Right cardiac atrium (tissue), 5 donors: ENCODE data around the gene ALK. TPM values are rescaled to one million over a fixed set of nuclear protein-coding genes. Genes with fewer than 3 reads are reported as not detected.

Source experiments
- ATAC-seq, 2 donors: fragments of 200-7000 bp; cut with Tn5 transposase; one replicate each; pipeline versions ENCODE4 v1.8.0 to v1.9.1; 2020; ENCODE audit warnings: moderate library complexity in 2 of 2, mild to moderate bottlenecking in 1 of 2
- DNase-seq, 3 donors: peaks; one replicate each; pipeline ENCODE4 v3.0.0-alpha.2; 2020
- H3K27ac ChIP-seq: one replicate; pipeline ENCODE4 v1.5.1; 2013; ENCODE audit warnings: mild to moderate bottlenecking, low read length, control low read depth, moderate library complexity
- H3K27me3 ChIP-seq: one replicate; pipeline ENCODE4 v1.6.1; 2013; ENCODE audit not compliant: control insufficient read depth, insufficient read depth
- H3K4me1 ChIP-seq: one replicate; pipeline ENCODE4 v1.6.1; 2013; ENCODE audit warnings: low read length; ENCODE audit not compliant: control insufficient read depth, insufficient read depth
- H3K4me3 ChIP-seq: one replicate; pipeline ENCODE4 v1.5.1; 2013; ENCODE audit warnings: low read length, control low read depth
- H3K9me3 ChIP-seq: one replicate; pipeline ENCODE4 v1.6.1; 2013; ENCODE audit warnings: low read length; ENCODE audit not compliant: control insufficient read depth
- WGBS: extraction: QIAGEN DNeasy Blood & Tissue Kit; methylation state at CpG from one replicate; pipeline ENCODE4 v1.1.7; 2013; 5-methylcytosine and 5-hydroxymethylcytosine counted together
- intact Hi-C, 4 donors: fragments of 100-400 bp; cut with DNase I; formaldehyde crosslinking; loops; one replicate each; pipeline versions ENCODE4 v1.11.0 to v1.14.0; 2022 to 2023
- polyA plus RNA-seq: library from polyadenylated mRNA; stranded (reverse); fragments of 200-250 nt; gene quantifications from one replicate; pipeline ENCODE4 v1.2.3, GENCODE V29; 2013
- total RNA-seq, 4 donors: library from RNA; stranded (reverse); fragmentation: NEBNext Ultra II Directional; extraction: Animal tissue kit (Norgen Biotek cat#: 25700); gene quantifications; one replicate each; pipeline ENCODE4 v1.2.1, GENCODE V29; 2021
- donor health status: healthy with polysubstance abuse.
- donor health status: DM: no; HTN: yes; CAD: no.
- donor health status: DM: no; HTN: no; CAD: no.
- donor health status: DM: no; HTN: yes; CAD: no; lungs with severe emphysema.
- donor health status: DM: yes; HTN: yes; CAD: no.

ALK gene
- total and polyA plus RNA-seq, 5 donors = 0.05 to 0.17 (median 0.10) TPM; not detected in 1

DNA sequence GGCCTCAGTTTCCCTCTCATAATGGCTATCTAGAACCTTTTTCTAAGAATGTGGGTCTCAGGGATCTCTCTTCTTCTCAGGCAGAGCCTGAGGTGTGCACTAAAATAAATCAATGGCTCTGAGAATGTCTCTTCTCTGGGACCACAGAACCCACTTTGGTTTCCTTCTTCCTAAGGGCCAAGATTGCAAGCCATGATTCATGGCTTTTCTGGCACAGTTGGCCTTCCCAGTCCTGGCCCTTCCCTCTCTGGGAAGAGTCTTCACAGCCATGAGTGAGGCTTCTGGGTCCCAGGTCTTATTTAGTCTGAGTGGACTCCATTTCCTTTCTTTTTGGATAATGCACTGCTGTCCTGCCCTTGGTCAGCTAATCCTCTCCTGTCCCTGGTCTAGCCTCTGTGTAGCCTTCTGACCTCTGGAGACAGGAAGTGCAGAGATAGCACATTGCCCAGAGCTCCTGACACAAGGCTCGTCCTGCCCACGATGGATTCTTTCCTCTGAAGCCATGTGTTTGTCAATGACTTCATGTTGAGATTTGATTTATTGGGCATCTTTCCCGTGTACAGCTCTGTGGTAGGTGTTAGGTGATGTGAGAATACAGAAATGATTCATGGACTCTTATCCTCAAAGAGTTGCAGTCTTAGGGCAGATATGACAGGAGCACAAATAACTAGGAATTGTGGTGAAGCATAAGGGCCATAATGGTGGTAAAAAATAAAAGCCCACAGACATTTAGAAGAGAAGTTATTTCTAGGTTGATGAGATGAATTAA lies 561.2 kb downstream of the ALK start:
- H3K27me3 ChIP-seq = no peaks in the 10 kb centered on the region
- ATAC-seq = no peak
- H3K4me1 ChIP-seq = no peaks in the 10 kb centered on the region
- H3K4me3 ChIP-seq = no peak overlapping the region
- no peak overlapping the region for H3K27ac ChIP-seq
- intact Hi-C loops = no loop called here
- WGBS = 8% methylated on average over 3 of the region's 3 CpGs
- no peak for DNase-seq
- no peaks in the 10 kb centered on the region for H3K9me3 ChIP-seq

DNA sequence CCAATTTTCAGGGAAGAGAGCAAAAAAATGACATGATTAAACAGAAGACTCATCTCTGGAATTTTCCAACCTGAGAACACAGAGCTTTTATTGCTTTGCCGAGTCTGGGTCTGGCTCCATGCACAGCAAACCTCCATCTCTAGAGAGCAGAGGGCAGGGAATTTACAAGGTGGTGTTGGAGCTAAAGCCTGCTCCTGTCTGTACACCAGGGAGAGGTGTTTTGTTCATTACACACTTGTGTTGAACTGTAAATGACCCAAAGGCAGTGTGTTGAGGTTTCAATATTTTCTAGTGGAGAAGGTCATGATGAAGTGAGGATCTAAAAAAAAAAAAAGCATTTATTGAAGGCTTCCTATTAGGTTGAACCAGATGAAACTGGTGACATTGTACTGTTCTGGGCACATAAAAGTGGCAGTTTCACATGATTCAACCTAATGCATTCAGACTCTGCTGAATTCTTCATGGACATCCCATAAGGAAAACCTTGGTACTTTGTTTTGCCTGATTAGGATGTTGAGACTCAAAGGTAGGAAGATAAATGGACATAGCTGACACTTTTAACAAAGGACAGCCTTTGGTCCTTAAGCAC lies 567.9 kb downstream of the ALK start:
- Histone ChIP-seq H3K9me3 (no peaks in the 10 kb centered on the region), H3K4me3 (no peak overlapping the region), H3K27me3 (no peaks in the 10 kb centered on the region), H3K27ac (no peak overlapping the region), H3K4me1 (no peaks in the 10 kb centered on the region)
- intact Hi-C loops = no loop called here
- DNase-seq (no peak), ATAC-seq (no peak)
- 89% methylated on average over 1 of the region's 1 CpG for WGBS

DNA sequence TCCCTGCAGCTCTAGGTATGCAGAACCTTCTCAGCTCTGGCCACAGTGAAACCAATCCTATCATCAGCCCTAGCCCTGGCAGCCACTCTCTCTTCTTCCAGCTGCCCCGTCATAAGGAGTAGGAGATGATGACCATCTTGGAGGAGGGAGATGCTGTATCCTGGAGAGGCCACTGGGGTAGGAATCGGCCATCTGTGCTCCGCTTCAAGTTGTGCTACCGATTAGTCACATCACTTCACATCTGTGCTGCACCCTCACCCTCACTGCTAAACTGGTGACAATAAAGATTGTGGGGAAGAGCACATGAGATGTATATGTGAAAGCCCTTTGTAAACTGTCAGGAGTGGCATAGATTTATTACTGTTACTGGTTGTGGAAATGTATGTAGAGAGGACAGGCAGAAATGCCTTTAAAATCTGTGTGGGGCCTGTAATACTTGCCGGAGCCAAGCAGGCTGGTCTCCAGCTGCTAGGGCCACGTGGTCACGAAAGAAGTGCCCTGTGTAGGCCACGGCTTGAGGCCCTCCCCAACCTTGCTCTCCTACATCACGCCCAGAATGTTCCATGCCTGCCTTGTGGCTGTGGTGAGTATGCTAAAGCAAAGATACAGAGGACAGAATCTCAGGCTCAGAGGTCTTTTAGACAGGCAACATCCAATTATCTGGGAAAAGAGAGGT lies 569.3 kb downstream of the ALK start:
- ATAC-seq (no peak), DNase-seq (no peak)
- intact Hi-C loops = no loop called here
- H3K27me3 ChIP-seq = no peaks in the 10 kb centered on the region
- no peak overlapping the region for H3K4me3 ChIP-seq
- no peaks in the 10 kb centered on the region for H3K9me3 ChIP-seq
- H3K4me1 ChIP-seq = no peaks in the 10 kb centered on the region
- H3K27ac ChIP-seq = no peak overlapping the region
- 84% methylated on average over 9 of the region's 9 CpGs for WGBS

DNA sequence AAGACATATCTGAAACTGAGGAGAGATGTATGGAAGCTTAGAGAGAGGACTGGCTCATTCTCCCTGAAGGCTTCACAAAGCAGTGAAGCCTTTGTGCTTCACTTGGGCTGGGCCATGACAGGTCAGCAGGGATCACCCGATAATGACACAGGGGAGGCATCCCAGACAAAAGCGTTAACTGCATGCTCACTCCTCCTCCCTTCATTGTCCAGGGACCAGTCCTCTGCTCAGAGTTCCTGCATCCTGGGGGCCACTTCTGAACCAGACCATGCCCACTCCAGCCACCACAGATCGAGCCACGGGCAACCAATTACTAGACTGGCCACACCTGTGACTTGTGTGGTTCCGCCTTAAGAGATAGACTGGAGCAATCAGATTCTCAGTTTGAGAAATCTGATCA lies 570.1 kb downstream of the ALK start:
- DNase-seq = no peak
- H3K27ac ChIP-seq = no peak overlapping the region
- intact Hi-C loops = no loop called here
- no peaks in the 10 kb centered on the region for H3K4me1 ChIP-seq
- no peak for ATAC-seq
- WGBS = 77% methylated on average over 5 of the region's 5 CpGs
- no peaks in the 10 kb centered on the region for H3K27me3 ChIP-seq
- no peaks in the 10 kb centered on the region for H3K9me3 ChIP-seq
- no peak overlapping the region for H3K4me3 ChIP-seq

DNA sequence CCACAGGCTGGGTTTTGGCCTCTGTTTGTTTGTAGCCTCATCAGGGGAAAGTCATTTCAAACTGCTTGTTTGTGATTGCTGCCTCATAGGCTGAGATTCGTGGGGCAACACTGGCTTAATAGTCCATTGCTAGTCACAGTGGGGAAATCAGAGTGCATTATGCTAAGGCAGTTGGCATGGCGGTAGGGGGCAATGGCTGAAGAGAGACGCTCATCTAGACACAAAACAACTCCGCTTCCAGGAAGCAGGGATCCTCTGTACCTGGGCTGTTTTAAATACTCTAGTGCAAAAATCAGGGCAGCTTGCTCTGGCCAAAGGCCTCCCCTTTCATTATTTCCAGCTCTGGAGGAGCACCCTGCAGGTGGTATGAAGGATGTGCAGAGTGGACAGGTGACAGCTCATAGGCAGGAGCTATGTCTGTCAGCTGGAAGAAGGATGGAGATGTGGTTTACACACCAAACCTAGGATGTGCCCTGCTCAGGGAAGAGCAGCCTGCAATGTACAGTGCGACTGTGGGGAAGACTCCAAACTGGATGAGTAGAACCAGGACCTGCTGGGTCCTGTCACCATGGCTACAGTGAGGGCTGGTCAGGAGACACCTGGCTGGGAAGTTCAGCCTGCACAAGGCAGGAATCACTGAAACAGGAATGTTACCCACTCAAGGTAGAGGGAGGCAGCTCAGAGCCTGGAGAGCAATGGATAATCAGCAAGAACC lies 571.9 kb downstream of the ALK start:
- WGBS = 83% methylated on average over 5 of the region's 5 CpGs
- ATAC-seq = no peak
- Histone ChIP-seq H3K27ac (no peak overlapping the region), H3K9me3 (no peaks in the 10 kb centered on the region), H3K4me1 (no peaks in the 10 kb centered on the region), H3K4me3 (no peak overlapping the region), H3K27me3 (no peaks in the 10 kb centered on the region)
- DNase-seq = no peak
- intact Hi-C loops = no loop called here

DNA sequence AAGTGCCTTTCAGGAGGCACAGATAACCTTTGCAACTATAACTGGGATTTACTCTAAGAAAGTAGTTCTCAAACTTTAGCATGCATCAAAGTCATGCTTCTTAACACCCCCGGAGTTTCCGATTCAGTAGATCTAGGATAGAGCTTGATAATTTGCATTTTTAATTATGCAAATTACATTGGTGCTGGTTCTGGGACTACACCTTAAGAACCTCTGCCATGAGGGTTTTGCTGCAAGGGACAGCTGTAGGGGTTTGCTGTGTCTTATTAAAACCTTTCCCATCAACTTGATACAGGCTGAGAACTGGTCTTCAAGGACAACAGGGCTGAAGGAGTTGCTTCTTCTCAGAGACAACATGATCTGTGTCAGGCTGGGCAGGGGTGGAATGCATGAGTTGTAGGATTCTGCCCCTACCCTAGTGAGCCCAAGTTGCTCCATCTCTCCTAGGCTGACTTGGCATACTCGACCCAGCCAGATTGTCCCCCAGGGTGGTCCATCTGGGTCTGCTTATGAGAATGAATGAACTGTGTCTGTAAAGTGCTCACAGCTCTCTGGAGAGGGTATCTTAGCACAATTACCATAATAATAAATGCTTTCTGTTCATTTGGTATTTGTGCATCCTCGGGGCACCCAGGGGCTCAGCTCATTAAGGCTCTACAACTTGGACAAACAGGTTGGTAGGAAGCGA lies 573.5 kb downstream of the ALK start:
- H3K4me3 ChIP-seq = no peak overlapping the region
- no peak for DNase-seq
- H3K27me3 ChIP-seq = no peaks in the 10 kb centered on the region
- no peaks in the 10 kb centered on the region for H3K9me3 ChIP-seq
- intact Hi-C loops = no loop called here
- H3K4me1 ChIP-seq = no peaks in the 10 kb centered on the region
- no peak for ATAC-seq
- no peak overlapping the region for H3K27ac ChIP-seq
- 82% methylated on average over 5 of the region's 5 CpGs for WGBS

DNA sequence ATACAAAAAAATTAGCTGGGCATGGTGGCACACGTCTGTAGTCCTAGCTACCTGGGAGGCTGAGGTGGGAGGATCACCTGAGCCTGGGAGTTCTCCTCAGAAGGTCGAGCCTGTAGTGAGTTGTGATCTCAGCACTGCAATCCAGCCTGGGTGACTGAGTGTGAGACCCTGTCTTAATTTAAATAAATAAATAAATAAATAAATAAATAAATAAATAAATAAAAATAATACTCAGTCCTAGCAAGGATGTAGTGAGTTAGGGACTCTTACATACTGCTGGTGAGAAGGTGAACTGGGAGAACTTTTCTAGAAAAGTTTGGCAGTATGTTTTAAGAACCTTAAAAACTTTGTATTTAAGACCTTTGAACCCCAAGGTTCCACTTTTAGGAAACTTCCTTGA lies 576.1 kb downstream of the ALK start:
- no peak for ATAC-seq
- DNase-seq = no peak
- intact Hi-C loops = no loop called here
- Histone ChIP-seq H3K9me3 (no peaks in the 10 kb centered on the region), H3K27ac (no peak overlapping the region), H3K4me3 (no peak overlapping the region), H3K27me3 (no peaks in the 10 kb centered on the region), H3K4me1 (no peaks in the 10 kb centered on the region)
- WGBS = 85% methylated on average over 2 of the region's 2 CpGs

DNA sequence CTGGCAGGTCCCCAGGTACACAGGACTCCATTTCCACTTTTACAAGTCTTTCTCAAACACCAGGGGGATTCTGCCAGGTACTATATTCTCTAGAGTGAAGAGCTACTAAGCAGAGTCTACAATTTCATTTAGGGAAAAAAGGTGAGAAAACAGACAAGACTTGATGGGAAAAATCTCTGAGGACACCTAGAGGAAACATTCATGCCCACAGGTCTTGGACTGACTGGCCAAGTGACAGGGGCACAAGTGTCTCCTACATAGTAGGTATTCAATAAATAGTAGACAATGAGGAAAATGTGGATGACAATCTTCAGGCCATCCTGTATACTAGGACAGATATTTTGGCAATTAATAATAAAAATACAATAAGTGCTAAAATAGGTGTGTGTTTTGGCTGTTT lies 577.6 kb downstream of the ALK start:
- ATAC-seq (no peak), DNase-seq (no peak)
- intact Hi-C loops = no loop called here
- Histone ChIP-seq H3K27me3 (no peaks in the 10 kb centered on the region), H3K4me3 (no peak overlapping the region), H3K4me1 (no peaks in the 10 kb centered on the region), H3K27ac (no peak overlapping the region), H3K9me3 (no peaks in the 10 kb centered on the region)

DNA sequence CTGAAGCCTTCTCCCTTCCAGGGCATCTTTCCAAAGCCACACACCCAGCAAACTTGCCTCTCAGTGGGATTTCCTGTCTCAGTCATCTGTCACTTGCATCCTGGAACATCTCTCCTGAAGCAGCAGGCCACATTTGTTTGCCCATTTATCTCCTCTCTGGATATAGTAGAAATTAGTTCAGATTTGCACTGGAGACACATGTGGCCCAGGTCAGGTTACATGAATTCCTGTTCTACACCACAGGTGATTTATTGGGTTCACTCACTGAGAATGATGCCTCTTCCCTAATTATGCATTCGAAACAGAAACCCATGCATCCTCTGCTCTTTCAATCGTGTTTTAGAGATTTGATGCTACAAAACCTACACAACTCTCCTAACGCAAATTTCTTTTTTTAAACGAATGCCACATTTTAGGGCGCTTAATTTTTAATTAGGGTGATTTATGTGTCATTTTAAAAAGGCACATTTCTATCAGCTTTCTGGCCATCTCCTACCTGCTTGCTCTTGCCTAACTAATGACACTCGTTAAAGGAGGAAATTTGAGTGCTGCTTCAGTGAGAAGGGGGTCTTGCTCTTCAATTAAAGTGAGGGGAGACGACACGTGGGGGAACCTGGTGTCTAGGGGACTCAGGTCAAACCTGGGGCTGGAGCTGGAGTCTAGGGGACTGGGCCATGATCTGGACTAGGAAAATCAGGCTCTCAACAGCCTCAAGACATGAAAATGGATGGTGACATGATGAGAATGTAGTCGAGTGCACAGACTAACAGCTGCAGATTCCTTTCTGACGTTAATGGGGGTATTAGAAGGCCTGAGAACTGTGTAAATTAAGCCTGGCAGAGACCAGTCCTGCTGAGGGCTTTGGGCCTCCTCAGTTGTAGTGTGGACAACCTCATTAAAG lies 584.8 kb downstream of the ALK start:
- no peak overlapping the region for H3K27ac ChIP-seq
- no peak overlapping the region for H3K4me3 ChIP-seq
- intact Hi-C loops = no loop called here
- H3K4me1 ChIP-seq = no peaks in the 10 kb centered on the region
- ATAC-seq (no peak), DNase-seq (no peak)
- no peaks in the 10 kb centered on the region for H3K9me3 ChIP-seq
- 74% methylated on average over 10 of the region's 10 CpGs for WGBS
- H3K27me3 ChIP-seq = no peaks in the 10 kb centered on the region

DNA sequence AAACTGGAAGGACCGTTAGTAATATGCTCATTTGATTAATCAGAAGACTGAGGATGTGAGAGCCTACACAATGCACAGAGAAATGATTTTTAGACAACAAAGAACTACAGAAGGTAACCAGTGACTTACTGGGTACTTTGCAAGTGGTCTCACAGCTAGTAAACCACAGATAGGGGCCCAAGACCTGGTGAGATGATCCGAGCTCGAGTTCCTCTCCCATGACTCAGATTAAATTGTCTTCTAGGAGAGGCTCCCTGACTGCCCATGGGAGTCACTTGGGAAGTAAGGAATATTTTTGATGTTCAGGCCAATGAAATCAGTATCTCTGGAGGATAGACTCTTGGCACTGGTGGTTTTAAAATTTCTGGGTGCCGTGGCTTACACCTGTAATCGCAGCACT lies 586.0 kb downstream of the ALK start:
- H3K4me1 ChIP-seq = no peaks in the 10 kb centered on the region
- DNase-seq (no peak), ATAC-seq (no peak)
- 87% methylated on average over 5 of the region's 5 CpGs for WGBS
- no peak overlapping the region for H3K4me3 ChIP-seq
- H3K27me3 ChIP-seq = no peaks in the 10 kb centered on the region
- no peaks in the 10 kb centered on the region for H3K9me3 ChIP-seq
- no peak overlapping the region for H3K27ac ChIP-seq
- intact Hi-C loops = no loop called here
